ENCODE data around the gene HECTD2.
"Not testable (repeated sequence)": the region's sequence is repeated elsewhere in the genome, so short reads cannot be mapped to it uniquely, and the experiment has no call there.

HECTD2 gene

GRCh38 chr10:91412354-91413087 lies 2.4 kb downstream of the HECTD2 start:
- no peak for DNase-seq

GRCh38 chr10:91415816-91416215 lies 5.7 kb downstream of the HECTD2 start:
- DNase-seq = no peak

GRCh38 chr10:91416339-91416855 lies 6.3 kb downstream of the HECTD2 start:
- DNase-seq = no peak

GRCh38 chr10:91418416-91418815 lies 8.3 kb downstream of the HECTD2 start:
- DNase-seq = peak; percentile 22 to 43

- DNase-seq = no peak
Measured at GRCh38 chr10:91420868-91421267, 10.7 kb downstream of the HECTD2 start.

GRCh38 chr10:91422915-91423314 lies 12.8 kb downstream of the HECTD2 start:
- no peak for DNase-seq

GRCh38 chr10:91424016-91424415 lies 13.9 kb downstream of the HECTD2 start:
- no peak for DNase-seq

- DNase-seq = no peak
Measured at GRCh38 chr10:91432175-91432574, 22.0 kb downstream of the HECTD2 start.

GRCh38 chr10:91433620-91434019 lies 23.5 kb downstream of the HECTD2 start:
- no peak for DNase-seq

- DNase-seq = no peak
Measured at GRCh38 chr10:91434041-91434440, 23.9 kb downstream of the HECTD2 start.

- DNase-seq = no peak
Measured at GRCh38 chr10:91435241-91435640, 25.1 kb downstream of the HECTD2 start.

- DNase-seq = not testable (repeated sequence)
Measured at GRCh38 chr10:91438228-91438627, 28.1 kb downstream of the HECTD2 start.

GRCh38 chr10:91444211-91445182 lies 34.4 kb downstream of the HECTD2 start:
- DNase-seq = no peak

GRCh38 chr10:91452063-91452462 lies 41.9 kb downstream of the HECTD2 start:
- DNase-seq = no peak

GRCh38 chr10:91453535-91453934 lies 43.4 kb downstream of the HECTD2 start:
- DNase-seq = no peak

GRCh38 chr10:91455135-91455534 lies 45.0 kb downstream of the HECTD2 start:
- DNase-seq = not testable (repeated sequence)

- DNase-seq = no peak
Measured at GRCh38 chr10:91460681-91461080, 50.5 kb downstream of the HECTD2 start.

- no peak for DNase-seq
Measured at GRCh38 chr10:91462423-91462822, 52.3 kb downstream of the HECTD2 start.

- DNase-seq = no peak
Measured at GRCh38 chr10:91464500-91464899, 54.4 kb downstream of the HECTD2 start.

GRCh38 chr10:91465261-91465660 lies 55.1 kb downstream of the HECTD2 start:
- DNase-seq = no peak

- no peak for DNase-seq
Measured at GRCh38 chr10:91467114-91467513, 57.0 kb downstream of the HECTD2 start.

GRCh38 chr10:91471602-91472001 lies 61.5 kb downstream of the HECTD2 start:
- no peak for DNase-seq

- DNase-seq = no peak
Measured at GRCh38 chr10:91472911-91473310, 62.8 kb downstream of the HECTD2 start.
